ENCODE measurements around the gene C9orf50. TPM values are rescaled to one million over a fixed set of nuclear protein-coding genes. Genes with fewer than 3 reads are reported as not detected.

C9orf50 gene
- total RNA-seq, 4 donors from 2014 or later = 0.64 TPM; not detected in 3

DNA sequence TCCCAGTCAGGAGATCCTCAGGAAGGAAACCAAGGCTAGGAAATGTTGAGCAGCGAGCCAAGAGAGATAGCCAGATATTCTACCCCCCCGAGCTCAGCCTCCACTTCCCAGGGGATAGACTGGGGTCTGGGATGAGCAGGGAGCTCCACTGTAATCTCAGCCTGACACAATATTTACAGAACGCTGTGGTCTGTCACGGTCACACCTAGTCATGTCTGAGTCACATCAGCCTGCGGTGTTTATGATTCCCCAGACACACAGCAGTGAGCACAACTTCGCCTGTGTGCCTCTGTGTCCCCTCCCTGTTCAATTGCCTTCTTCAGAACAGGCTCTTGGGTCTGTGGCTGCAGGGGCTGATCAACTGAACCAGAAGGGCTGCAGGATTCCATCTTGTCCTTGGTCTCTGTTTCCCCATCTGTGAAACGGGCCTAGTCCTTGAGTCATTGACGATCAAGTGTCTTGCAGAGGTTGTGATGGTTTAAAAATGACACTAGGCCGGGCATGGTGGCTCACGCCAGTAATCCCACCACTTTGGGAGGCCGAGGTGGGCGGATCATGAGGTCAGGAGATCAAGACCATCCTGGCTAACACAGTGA is 36.0 kb upstream of the C9orf50 start:
- Histone ChIP-seq H3K36me3 (no peaks in the 10 kb centered on the region), H3K27ac (no peak overlapping the region), H3K4me3 (no peak overlapping the region), H3K9me3 (no peaks in the 10 kb centered on the region), H3K27me3 (no peaks in the 10 kb centered on the region), H3K4me1 (peaks cover 5% of the 10 kb centered on the region)
- TF ChIP-seq EP300 (IDR thresholded peaks at IDR 0.05) (no peak), POLR2AphosphoS5 (IDR thresholded peaks at IDR 0.05) (no peak), POLR2A (IDR thresholded peaks at IDR 0.05) (no peak)
- TF ChIP-seq, protein P1, sequence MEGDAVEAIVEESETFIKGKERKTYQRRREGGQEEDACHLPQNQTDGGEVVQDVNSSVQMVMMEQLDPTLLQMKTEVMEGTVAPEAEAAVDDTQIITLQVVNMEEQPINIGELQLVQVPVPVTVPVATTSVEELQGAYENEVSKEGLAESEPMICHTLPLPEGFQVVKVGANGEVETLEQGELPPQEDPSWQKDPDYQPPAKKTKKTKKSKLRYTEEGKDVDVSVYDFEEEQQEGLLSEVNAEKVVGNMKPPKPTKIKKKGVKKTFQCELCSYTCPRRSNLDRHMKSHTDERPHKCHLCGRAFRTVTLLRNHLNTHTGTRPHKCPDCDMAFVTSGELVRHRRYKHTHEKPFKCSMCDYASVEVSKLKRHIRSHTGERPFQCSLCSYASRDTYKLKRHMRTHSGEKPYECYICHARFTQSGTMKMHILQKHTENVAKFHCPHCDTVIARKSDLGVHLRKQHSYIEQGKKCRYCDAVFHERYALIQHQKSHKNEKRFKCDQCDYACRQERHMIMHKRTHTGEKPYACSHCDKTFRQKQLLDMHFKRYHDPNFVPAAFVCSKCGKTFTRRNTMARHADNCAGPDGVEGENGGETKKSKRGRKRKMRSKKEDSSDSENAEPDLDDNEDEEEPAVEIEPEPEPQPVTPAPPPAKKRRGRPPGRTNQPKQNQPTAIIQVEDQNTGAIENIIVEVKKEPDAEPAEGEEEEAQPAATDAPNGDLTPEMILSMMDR (IDR thresholded peaks at IDR 0.05) = no peak
- DNase-seq (ENCODE audit: low spot score in 2 of 2) = no peak
- WGBS = 83% methylated on average over 11 of the region's 12 CpGs

DNA sequence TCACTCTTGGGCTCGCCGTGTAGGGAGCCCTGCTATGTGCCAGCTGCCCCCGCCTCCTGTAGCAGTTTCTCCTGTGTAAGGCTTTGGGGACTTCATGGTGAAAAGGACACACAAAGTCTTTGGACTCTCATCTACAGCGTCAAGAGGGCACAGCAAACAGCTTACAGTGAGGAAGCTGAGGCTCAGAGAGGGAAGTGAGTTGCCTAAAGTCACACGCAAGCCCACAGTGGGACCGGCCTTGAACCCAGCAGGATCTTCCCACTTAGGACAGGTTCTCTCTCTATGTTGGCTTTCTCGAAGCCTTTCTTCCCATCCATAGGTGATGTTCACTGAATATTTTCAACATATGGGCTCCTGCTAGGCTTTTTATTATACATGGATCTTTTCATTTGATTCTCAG is 34.8 kb upstream of the C9orf50 start:
- Histone ChIP-seq H3K36me3 (no peaks in the 10 kb centered on the region), H3K4me3 (no peak overlapping the region), H3K9me3 (no peaks in the 10 kb centered on the region), H3K27ac (no peak overlapping the region), H3K27me3 (no peaks in the 10 kb centered on the region), H3K4me1 (peaks cover 8% of the 10 kb centered on the region)
- TF ChIP-seq POLR2AphosphoS5 (IDR thresholded peaks at IDR 0.05) (no peak), POLR2A (IDR thresholded peaks at IDR 0.05) (no peak), EP300 (IDR thresholded peaks at IDR 0.05) (no peak)
- TF ChIP-seq, protein P1 (IDR thresholded peaks at IDR 0.05) = no peak
- WGBS = 79% methylated on average over 7 of the region's 7 CpGs
- no peak for DNase-seq (ENCODE audit: low spot score in 2 of 2)

DNA sequence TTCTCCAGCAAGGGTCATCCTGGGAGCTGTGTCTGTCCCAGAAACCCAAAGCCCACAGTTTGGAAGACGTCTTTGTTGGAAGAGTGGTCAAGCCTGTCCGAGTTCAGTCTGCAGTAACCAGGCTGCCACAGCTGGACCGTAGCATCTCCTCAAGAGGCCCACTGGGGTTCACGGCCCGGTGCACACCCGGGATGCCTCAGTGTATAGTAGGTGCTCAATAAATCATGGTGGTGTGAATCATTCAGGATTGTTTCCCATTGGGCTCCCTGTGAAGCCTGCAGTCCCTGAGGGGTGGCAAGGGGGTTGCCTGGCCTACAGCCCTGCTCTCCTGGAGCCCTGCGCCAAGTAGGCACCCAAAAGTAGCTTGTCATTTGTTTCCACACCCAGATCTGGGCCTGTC is 34.3 kb upstream of the C9orf50 start:
- Histone ChIP-seq H3K27ac (no peak overlapping the region), H3K4me3 (no peak overlapping the region), H3K4me1 (peaks cover 13% of the 10 kb centered on the region), H3K9me3 (no peaks in the 10 kb centered on the region), H3K27me3 (no peaks in the 10 kb centered on the region), H3K36me3 (no peaks in the 10 kb centered on the region)
- no peak for DNase-seq (ENCODE audit: low spot score in 2 of 2)
- TF ChIP-seq, protein P1 (IDR thresholded peaks at IDR 0.05) = no peak
- 100% methylated on average over 3 of the region's 7 CpGs for WGBS

DNA sequence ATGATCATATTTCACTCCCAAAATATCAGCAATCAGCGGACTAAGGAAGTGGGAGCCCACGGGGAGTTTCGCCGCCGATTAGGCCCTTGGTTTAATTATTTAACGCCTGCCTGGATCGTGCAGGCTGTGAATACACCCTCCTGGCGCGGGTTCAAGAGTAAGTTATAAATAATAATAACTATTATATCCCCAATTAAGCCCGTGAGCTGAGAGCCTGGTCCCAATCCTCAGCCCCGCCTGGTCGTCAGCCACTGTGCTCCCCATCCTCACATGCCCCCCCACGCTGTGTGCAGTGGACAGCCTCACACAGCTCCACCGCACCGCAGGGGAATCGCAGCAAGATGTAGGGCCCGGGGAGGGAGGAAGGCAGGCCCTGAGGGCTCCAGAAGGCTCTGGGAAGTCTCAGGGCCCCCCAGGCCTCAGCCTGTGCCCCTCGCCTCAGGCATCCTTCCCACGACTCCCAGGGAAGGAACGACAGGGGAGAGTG is 33.7 kb upstream of the C9orf50 start:
- Histone ChIP-seq H3K4me1 (peaks cover 16% of the 10 kb centered on the region), H3K4me3 (no peak overlapping the region), H3K36me3 (no peaks in the 10 kb centered on the region), H3K27ac (no peak overlapping the region), H3K9me3 (no peaks in the 10 kb centered on the region), H3K27me3 (no peaks in the 10 kb centered on the region)
- TF ChIP-seq EP300 (IDR thresholded peaks at IDR 0.05) (no peak), POLR2A (IDR thresholded peaks at IDR 0.05) (no peak)
- TF ChIP-seq, protein P1 (IDR thresholded peaks at IDR 0.05) = no peak
- WGBS = 52% methylated on average over 16 of the region's 20 CpGs
- no peak for DNase-seq (ENCODE audit: low spot score in 2 of 2)

DNA sequence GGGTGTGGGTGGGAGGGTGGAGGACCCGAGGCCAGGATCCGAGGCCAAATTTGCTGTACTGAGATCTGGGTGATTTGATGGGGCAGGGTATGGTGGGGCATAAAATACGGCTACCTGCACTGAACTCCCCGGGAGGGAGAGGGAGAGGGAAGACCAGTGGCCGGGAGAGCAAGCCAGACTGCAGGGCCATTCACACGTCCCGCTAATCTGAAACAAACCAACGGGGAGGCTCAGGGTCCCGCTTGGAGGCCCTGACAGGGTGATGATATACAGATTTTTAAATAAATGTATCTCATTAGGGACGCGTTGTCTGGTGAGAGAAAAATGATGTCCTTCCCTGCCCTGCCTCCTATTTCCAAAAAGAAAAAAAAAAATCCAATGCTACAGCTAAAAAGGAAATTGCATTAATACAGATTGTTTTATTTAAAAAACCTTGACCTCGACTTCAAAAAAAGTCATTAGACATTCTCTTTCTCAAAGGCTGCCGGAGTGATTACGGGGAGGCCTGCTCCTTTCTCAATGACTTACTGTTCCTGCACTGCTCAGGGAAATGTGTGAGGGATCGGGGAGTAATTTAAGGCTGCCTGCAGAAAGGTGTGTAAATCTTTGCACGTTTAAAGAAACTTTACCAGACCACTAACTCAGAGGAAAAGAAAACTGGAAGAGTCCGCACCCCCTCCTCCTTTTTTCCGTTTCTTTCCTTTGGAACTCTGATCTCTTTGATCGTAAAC is 33.1 kb upstream of the C9orf50 start:
- Histone ChIP-seq H3K27me3 (no peaks in the 10 kb centered on the region), H3K9me3 (no peaks in the 10 kb centered on the region), H3K36me3 (no peaks in the 10 kb centered on the region), H3K4me3 (no peak overlapping the region), H3K4me1 (peaks cover 16% of the 10 kb centered on the region), H3K27ac (no peak overlapping the region)
- WGBS = 57% methylated on average over 19 of the region's 19 CpGs
- no peak for DNase-seq (ENCODE audit: low spot score in 2 of 2)
- TF ChIP-seq, protein P1 (IDR thresholded peaks at IDR 0.05) = no peak
- TF ChIP-seq POLR2AphosphoS5 (IDR thresholded peaks at IDR 0.05) (no peak), POLR2A (IDR thresholded peaks at IDR 0.05) (no peak), EP300 (IDR thresholded peaks at IDR 0.05) (no peak)
